HEK293 (cell line): ENCODE results near the gene MBOAT2.

Experiments
- ZBTB8A ChIP-seq: fragments of 450-650 bp; formaldehyde crosslinking; IDR thresholded peaks from 2 replicates; pipeline ENCODE4 v1.5.1; 2016; ENCODE audit warnings: missing biosample characterization, missing genetic modification characterization
- ZNF155 ChIP-seq: fragments of 450-650 bp; formaldehyde crosslinking; IDR thresholded peaks from 2 replicates; pipeline ENCODE4 v1.5.1; 2016; ENCODE audit warnings: missing biosample characterization, missing genetic modification characterization
- ZNF274 ChIP-seq, 2 experiments: fragments of 200-500 bp in 1 of 2; fragments of 450-650 bp in 1 of 2; sonication (Bioruptor generic) in 1 of 2; formaldehyde crosslinking in 1 of 2; IDR thresholded peaks; 2 replicates each; pipeline versions ENCODE4 v1.5.1 to v1.6.1; 2014 to 2016; ENCODE audit warnings: borderline replicate concordance in 1 of 2, inconsistent platforms in 1 of 2, low read length in 1 of 2, missing biosample characterization in 1 of 2, missing genetic modification characterization in 1 of 2
- ZNF549 ChIP-seq: fragments of 450-650 bp; IDR thresholded peaks from 2 replicates; pipeline ENCODE4 v1.5.1; 2018; ENCODE audit warnings: missing biosample characterization, missing genetic modification characterization, mild to moderate bottlenecking, inconsistent platforms, moderate library complexity
- ZNF785 ChIP-seq: fragments of 450-650 bp; formaldehyde crosslinking; IDR thresholded peaks from 2 replicates; pipeline ENCODE4 v1.5.1; 2016; ENCODE audit warnings: missing biosample characterization, missing genetic modification characterization
- ZSCAN30 ChIP-seq: fragments of 450-650 bp; IDR thresholded peaks from 2 replicates; pipeline ENCODE4 v1.5.1; 2018; ENCODE audit warnings: missing biosample characterization, mild to moderate bottlenecking, missing genetic modification characterization, moderate library complexity

- TF ChIP-seq ZNF274 (IDR thresholded peaks at IDR 0.05; ENCODE audit: low read length) (no peak), ZNF274 (tag by site-specific recombination; IDR thresholded peaks at IDR 0.05; ENCODE audit: borderline replicate concordance) (no peak), ZBTB8A (tag by site-specific recombination) (no peak), ZNF549 (tag by site-specific recombination) (no peak), ZNF785 (tag by site-specific recombination) (no peak), ZSCAN30 (tag by site-specific recombination) (no peak), ZNF155 (tag by site-specific recombination) (no peak)
Observed at GRCh38 chr2:9006368-9006767, 2.9 kb upstream of the MBOAT2 start.
